Loucy (cell line): ENCODE measurements around the gene MTFR1L.

Experiments
- H2AFZ ChIP-seq: fragments of 200-600 bp; sonication (generic); 2 replicates; pipeline ENCODE4 v1.6.0; 2016; ENCODE audit warnings: antibody characterized with exemption, mild to moderate bottlenecking, low read length, moderate library complexity
- H3F3A ChIP-seq: fragments of 200-600 bp; 2 replicates; pipeline ENCODE4 v1.6.0; 2016; ENCODE audit warnings: antibody characterized with exemption, low read depth, mild to moderate bottlenecking
- H3K27me3 ChIP-seq: fragments of 200-600 bp; sonication (generic); 2 replicates; pipeline ENCODE4 v1.6.1; 2014; ENCODE audit warnings: low read length, mild to moderate bottlenecking; ENCODE audit not compliant: insufficient read depth, poor library complexity, severe bottlenecking
- H3K36me3 ChIP-seq: fragments of 200-600 bp; sonication (generic); 2 replicates; pipeline ENCODE4 v1.6.1; 2016; ENCODE audit warnings: low read length; ENCODE audit not compliant: insufficient read depth
- H3K4me1 ChIP-seq: fragments of 200-600 bp; sonication (generic); 2 replicates; pipeline ENCODE4 v1.5.1; 2014; ENCODE audit warnings: low read length, mild to moderate bottlenecking; ENCODE audit not compliant: insufficient read depth, poor library complexity, severe bottlenecking
- H3K4me2 ChIP-seq: fragments of 200-600 bp; sonication (generic); 2 replicates; pipeline ENCODE4 v1.6.0; 2014; ENCODE audit warnings: antibody characterized with exemption, low read length, low read depth, mild to moderate bottlenecking; ENCODE audit not compliant: poor library complexity, severe bottlenecking
- H3K4me3 ChIP-seq: fragments of 200-600 bp; sonication (generic); 2 replicates; pipeline ENCODE4 v1.5.1; 2014; ENCODE audit warnings: low read length, mild to moderate bottlenecking, mixed read lengths; ENCODE audit not compliant: poor library complexity, severe bottlenecking
- H3K79me2 ChIP-seq: fragments of 200-600 bp; sonication (generic); 2 replicates; pipeline ENCODE4 v1.6.1; 2014; ENCODE audit warnings: low read length; ENCODE audit not compliant: insufficient read depth
- H3K9ac ChIP-seq: fragments of 200-600 bp; sonication (generic); 2 replicates; pipeline ENCODE4 v1.6.0; 2014; ENCODE audit warnings: mild to moderate bottlenecking, low read depth, low read length, moderate library complexity; ENCODE audit not compliant: poor library complexity, severe bottlenecking
- H3K9me2 ChIP-seq: fragments of 200-600 bp; sonication (generic); replicated peaks from 2 replicates; pipeline ENCODE4 v1.6.1; 2016; ENCODE audit warnings: low read depth, low read length, mixed read lengths
- H3K9me3 ChIP-seq: fragments of 200-600 bp; sonication (generic); 2 replicates; pipeline ENCODE4 v1.6.1; 2014; ENCODE audit warnings: mild to moderate bottlenecking, antibody characterized with exemption, low read length, low read depth; ENCODE audit not compliant: insufficient read depth
- H4K20me1 ChIP-seq: fragments of 200-600 bp; sonication (generic); 2 replicates; pipeline ENCODE4 v1.6.0; 2014; ENCODE audit warnings: antibody characterized with exemption, low read length, mild to moderate bottlenecking; ENCODE audit not compliant: insufficient read depth, poor library complexity, severe bottlenecking
- CTCF ChIP-seq: fragments of 200-600 bp; sonication (generic); conservative IDR thresholded peaks from 2 replicates; pipeline ENCODE4 v1.5.1; 2014; ENCODE audit warnings: mild to moderate bottlenecking, antibody characterized with exemption, low read length
- EZH2phosphoT487 ChIP-seq: fragments of 200-600 bp; IDR thresholded peaks from 2 replicates; pipeline ENCODE4 v1.6.1; 2018; ENCODE audit warnings: antibody characterized with exemption, mild to moderate bottlenecking, moderate library complexity, borderline replicate concordance

Gene MTFR1L

GRCh38 chr1:25874635-25875153 lies 54.9 kb downstream of the MTFR1L start:
- no peaks in the 10 kb centered on the region for H3K9me3 ChIP-seq
- no peaks in the 10 kb centered on the region for H3K36me3 ChIP-seq
- no peaks in the 10 kb centered on the region for H3K9me2 ChIP-seq
- no peak overlapping the region for H3K4me2 ChIP-seq
- no peaks in the 10 kb centered on the region for H4K20me1 ChIP-seq
- no peaks in the 10 kb centered on the region for H3K79me2 ChIP-seq
- H3K4me3 ChIP-seq = no peak overlapping the region
- TF ChIP-seq CTCF = no peak
- TF ChIP-seq EZH2phosphoT487 = no peak
- H2AFZ ChIP-seq = no peak overlapping the region
- H3K9ac ChIP-seq = no peak overlapping the region
- no peaks in the 10 kb centered on the region for H3F3A ChIP-seq
- no peaks in the 10 kb centered on the region for H3K27me3 ChIP-seq
- peaks cover 13% of the 10 kb centered on the region for H3K4me1 ChIP-seq

GRCh38 chr1:25875154-25875855 lies 55.6 kb downstream of the MTFR1L start, which contains the start of gene PAQR7:
Gene PAQR7, minus strand, starts transcription at chr1:25875708. Its CDS starts 11,869 bp downstream, at chr1:25863839.
- H3F3A ChIP-seq = no peaks in the 10 kb centered on the region
- no peaks in the 10 kb centered on the region for H3K36me3 ChIP-seq
- no peaks in the 10 kb centered on the region for H3K79me2 ChIP-seq
- peaks cover 13% of the 10 kb centered on the region for H3K4me1 ChIP-seq
- H3K4me2 ChIP-seq = no peak within 1 kb of the TSS
- H3K4me3 ChIP-seq = no peak within 1 kb of the TSS
- no peaks in the 10 kb centered on the region for H4K20me1 ChIP-seq
- TF ChIP-seq CTCF = no peak
- TF ChIP-seq EZH2phosphoT487 = no peak
- no peaks in the 10 kb centered on the region for H3K27me3 ChIP-seq
- no peak within 1 kb of the TSS for H2AFZ ChIP-seq
- no peak within 1 kb of the TSS for H3K9ac ChIP-seq
- H3K9me3 ChIP-seq = no peaks in the 10 kb centered on the region
- H3K9me2 ChIP-seq = no peaks in the 10 kb centered on the region

GRCh38 chr1:25875856-25876692 lies 56.3 kb downstream of the MTFR1L start:
- Histone ChIP-seq H3F3A (no peaks in the 10 kb centered on the region), H3K4me1 (peaks cover 5% of the 10 kb centered on the region), H4K20me1 (no peaks in the 10 kb centered on the region), H3K4me2 (no peak overlapping the region), H3K27me3 (no peaks in the 10 kb centered on the region), H3K4me3 (no peak overlapping the region), H3K79me2 (no peaks in the 10 kb centered on the region), H2AFZ (no peak overlapping the region), H3K9me2 (no peaks in the 10 kb centered on the region), H3K9ac (no peak overlapping the region), H3K36me3 (no peaks in the 10 kb centered on the region), H3K9me3 (no peaks in the 10 kb centered on the region)
- TF ChIP-seq CTCF = no peak
- no peak for TF ChIP-seq EZH2phosphoT487
